Left lobe of liver (tissue), 2 donors: ENCODE results near the gene MAP1B. TPM values are rescaled to one million over a fixed set of nuclear protein-coding genes. Genes with fewer than 3 reads are reported as not detected.
A peak's percentile ranks its signal among the peaks of the same experiment; 100 is the strongest.

Experiments used
- ATAC-seq: fragments of 200-7000 bp; cut with Tn5 transposase; one replicate; pipeline ENCODE4 v1.9.1; 2020; ENCODE audit warnings: mild to moderate bottlenecking, moderate library complexity
- DNase-seq: peaks from one replicate; pipeline ENCODE4 v3.0.0-alpha.2; 2020; ENCODE audit warnings: low spot score
- total RNA-seq: library from RNA; stranded (reverse); gene quantifications from one replicate; pipeline ENCODE4 v1.2.1, GENCODE V29; 2021
- donor health status: DM: no; HTN: no; CAD: no; lungs with moderate emphysema.
- donor health status: DM: no; HTN: yes; CAD: no.

Gene MAP1B
- total RNA-seq, 1 donor from 2014 or later = 3.4 TPM

DNA sequence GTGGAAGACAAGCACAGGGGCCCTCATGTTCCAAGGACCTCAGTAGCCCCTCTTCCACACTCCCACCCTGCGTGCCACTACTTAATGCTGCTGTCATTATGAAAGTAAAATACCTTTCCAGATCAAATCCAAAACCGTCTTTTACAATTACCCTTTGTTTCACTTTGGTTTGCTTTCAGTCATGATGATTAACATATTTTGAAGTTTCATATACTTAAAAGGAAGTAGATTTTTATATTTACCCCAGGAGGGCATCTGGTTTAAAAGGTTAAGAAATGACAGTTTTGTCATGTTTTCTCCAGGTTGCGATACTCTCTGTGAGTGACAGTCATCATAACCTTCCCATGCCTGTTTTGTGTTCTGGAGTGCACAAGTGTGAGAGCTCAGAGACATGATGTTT, 13.5 kb upstream of the MAP1B start:
- no peak for ATAC-seq
- DNase-seq = no peak

DNA sequence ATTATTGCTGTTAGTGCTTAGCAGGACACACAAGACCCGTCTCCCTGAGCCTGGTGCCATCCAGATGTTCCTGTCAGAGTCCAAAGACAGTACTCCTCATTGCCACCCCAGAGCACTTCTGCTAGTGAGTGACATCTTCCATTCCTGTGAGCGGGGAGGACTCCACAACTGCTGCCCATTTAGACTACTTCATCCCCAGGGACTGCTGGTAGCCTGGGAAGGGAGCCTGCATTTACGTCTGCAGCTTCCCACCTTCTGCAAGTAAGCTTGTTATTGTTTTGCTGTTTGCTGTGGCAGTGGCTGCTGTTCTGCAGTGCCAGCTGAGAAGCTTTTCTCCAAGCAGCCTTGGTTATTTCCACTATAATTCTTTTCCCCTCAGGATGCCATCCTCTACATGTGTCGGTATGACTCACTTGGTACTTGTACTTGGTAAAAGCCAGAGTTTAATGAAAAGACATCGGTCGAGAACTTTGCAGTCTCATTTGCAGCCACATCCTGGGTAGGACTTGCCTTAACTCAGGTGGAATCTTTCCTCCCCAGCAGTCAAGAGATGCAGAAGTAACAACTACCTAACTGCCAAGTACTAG, 10.6 kb upstream of the MAP1B start:
- ATAC-seq = no peak
- no peak for DNase-seq

DNA sequence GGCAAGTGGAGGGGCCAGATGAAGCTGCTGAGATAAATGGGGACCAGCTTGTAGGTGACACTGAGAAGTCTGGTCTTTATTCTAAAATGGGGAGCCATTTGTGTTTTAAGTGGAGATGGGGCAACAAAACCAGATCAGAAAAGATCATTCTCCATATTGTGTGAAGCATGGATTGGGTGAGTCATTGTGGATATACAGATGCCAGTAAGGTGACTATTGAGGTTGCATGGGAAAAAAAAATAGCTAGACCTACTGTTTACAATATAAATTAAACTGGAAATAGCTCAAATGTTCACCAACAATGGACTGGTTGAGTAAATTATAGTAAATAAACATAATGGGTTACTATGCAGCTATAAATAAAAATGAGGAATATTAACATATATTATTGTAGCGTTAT, 5.4 kb upstream of the MAP1B start:
- DNase-seq (no peak), ATAC-seq (no peak)

DNA sequence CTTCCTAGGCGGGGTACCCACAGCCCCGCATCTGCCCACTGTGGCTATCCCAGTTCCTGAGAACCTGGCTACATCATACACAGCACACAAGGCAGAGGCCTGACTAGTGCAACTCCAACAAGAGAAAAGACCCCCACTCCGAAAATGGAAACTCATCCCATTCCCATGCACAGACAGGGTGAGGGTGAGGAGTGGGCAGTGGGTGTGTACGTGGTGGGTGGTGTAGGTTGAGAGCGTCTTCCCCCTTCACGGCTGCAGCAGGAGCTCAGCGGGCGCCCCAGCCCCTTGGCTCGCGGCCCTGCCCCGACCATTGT, 501 bp upstream of the MAP1B start:
- ATAC-seq (no peak), DNase-seq (no peak)

DNA sequence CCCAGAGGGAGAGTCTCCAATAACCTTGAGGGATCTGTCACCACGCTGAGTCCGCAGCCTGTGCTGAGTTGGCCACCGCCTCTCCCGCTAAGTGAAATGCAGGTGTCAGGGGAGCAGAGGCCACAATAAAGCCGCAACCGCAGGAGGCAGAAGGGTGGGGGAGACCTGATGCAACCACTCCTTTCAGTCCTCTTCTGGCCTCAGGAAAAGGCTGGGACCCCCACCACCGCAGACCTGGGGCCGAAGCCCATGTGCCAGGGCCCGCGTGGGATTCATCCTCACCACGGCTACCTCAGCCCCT, 576 bp downstream of the MAP1B start:
- DNase-seq (no peak), ATAC-seq (peak; percentile 19)

DNA sequence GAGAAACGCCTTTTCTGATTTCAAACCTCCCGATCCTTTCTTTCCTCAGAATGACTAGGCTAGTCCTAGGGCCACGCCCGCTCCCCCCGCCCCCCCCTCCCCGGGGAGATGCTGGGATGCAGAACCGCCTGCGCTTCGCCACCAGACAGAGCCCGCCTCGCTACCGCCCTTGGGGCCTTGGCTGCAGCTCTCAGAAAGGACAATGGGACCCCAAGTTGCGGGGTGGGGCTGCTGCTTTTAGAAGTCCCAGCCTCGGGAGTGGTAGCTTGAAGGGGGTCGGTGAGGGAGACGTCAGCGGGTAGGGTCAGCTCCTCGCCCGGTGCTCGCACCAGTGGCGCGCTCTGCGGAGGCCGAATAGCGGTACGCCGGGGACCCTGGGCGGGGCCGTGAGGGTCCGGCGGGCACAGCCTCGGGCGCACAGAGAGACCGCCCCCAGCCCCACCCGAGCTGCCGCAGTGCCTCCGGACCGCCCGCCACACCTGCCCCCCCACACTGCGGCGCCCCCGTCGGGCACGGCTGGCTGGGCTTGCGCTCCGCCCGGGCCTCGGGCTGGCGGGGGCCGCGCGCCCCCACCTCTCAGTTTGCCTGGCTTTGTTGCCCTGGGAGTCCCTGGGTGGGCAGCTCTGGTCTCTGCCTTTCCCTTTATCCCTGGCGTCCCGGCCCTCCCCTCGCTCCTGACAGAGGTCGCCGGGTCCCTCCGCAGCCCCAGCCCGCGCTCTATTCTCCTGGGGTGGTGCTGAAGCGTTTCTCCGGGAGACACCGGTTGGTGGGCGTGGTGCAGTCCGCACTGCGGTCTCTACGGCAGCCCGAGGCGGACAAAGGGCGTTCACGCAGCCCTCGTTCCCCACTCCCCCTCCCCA, 1.2 kb downstream of the MAP1B start:
- peak; percentile 56 for ATAC-seq

DNA sequence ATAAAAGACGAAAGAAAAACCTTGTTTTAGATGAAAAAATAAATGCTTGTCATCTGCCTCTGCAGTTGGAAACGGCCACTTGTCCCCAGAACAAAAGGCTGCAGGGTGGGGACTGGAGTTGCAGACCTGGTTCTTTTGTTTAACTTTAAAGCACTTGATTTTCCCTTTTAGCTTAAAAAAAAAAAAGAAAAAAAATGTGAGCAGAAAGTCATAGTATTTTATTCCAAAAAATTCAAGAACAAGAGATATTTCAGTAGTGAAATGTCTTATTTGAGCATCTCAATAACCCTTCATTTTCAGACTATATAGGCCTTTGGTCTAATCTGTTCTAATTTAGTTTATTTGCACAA, 1.8 kb downstream of the MAP1B start:
- ATAC-seq (no peak), DNase-seq (no peak)

More for the DNA sequence above, 1.2 kb downstream of the MAP1B start:
- no peak for DNase-seq

DNA sequence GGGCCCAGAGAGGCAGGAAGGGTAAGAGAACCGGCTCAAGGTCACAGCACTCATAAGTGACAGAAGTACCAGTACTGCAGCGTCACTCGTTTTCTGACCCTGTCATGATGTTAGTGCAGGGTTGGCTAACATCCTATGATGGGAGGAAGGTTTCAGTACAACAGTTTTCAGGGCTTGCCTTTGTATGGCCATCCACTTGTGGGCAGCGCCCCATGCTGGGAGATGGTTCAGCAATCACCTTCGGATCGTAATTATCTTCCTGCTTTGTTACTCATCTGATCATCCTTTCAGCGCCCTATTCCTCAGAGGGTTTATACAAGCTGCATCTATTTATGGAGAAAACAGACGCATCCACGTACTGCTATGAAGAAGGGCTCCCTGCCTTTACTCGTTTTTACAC, 2.4 kb downstream of the MAP1B start:
- DNase-seq (no peak), ATAC-seq (no peak)

DNA sequence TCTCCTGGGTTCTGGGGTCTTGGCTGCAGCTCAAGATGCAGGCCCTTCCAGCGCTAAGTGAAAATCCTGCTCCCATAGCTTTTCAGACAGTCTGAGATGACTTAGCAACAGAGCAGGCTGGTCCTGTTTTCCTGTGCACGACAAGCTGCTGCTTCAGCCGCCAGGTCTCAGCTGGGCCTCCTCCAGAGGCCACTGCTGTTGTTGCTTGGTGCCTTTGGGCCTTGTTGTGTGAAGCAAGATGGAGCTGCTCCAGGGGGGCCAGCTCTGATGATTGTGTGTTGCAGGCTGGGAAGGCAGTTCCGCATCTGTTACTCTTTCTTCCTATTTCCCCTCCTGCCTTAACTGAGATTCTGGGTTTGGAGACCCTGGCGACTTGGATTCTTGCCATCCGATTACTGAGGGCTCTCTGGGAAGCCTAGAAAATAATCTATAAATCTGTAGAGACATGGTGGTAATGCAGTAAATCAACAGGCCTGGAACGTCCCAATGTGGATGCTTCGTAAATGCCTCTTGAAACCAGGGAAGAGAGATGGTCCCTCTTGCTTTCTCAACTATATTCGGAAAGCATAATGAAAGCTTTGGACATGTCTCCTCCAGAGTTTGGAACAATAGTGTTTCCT, 3.2 kb downstream of the MAP1B start:
- DNase-seq = no peak
- no peak for ATAC-seq

DNA sequence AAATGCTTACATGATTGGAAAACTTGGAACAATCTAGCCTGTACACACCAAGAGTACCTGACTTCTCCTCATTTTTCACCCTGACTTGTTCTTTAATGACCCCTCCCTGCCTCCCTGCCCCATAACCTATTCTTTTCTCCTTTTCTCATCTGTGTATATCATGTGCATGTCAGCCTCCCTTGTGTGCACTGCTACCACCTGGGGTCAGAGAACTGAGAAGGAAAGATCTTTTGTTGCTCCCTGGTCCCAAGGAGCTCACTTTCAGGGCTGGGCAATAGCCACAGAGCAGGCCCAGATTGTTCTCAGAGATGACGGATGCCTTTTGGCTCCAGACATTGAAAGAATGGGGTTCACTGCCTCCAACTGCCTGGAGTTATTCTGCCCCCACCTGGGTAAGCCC, 5.1 kb downstream of the MAP1B start:
- DNase-seq (no peak), ATAC-seq (no peak)

DNA sequence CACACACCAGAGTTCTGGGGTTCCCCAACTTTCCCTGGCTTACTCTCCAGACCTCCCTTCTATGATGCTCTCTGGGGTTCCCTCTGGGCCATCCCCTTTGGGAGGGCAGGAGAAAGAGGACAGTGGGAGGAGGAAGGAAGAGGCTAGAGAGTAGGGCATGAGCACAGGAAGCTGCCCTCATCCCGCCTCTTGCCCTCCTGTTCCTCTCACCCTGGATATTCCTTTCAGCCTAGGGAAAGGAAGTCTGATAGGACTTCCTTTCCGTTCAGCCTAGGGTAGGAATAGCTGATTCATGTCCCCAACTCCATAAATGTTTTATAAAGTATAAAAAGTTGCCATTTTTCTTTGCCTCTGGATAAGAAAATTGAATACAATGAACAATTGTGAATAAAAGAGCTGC, 7.4 kb downstream of the MAP1B start:
- no peak for ATAC-seq
- DNase-seq = no peak

DNA sequence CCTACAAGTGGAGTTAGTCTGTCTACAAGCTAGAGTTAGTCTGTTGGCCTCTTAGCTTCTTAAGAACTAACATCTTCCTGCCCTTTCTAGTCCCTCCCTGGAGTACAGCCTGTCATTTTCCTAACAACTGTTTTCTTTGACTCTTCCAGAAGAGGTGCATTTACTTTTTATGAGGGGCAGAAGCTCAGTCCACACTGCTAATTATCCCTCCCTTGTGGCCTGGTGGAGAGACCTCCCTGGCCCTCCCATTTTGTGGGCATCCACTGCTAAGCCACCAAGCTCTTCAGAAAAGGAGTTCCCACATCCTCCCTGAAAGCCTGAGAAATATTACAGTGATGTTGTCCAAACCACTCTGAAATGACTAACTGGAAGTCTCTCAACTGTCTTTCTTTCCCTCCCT, 8.0 kb downstream of the MAP1B start:
- ATAC-seq = no peak
- no peak for DNase-seq

DNA sequence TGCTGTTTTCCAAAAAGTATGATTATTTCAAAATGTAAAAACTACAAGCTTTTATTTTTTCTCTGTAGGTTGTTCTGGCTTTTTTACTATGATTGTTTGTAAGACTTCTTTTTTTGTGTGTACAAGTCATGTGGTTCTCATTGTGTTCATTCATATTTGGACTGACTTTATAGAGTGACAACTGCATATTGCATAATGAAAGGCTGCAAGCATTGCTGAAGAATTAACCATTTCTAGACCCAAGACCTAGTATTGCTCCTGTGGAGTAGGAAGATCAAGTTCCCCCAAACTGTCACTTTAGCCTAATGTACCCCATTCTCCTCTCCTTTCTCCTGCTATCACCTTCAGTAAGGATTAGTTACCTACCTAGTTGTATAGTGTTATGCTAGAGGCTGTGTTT, 10.0 kb downstream of the MAP1B start:
- DNase-seq (no peak), ATAC-seq (no peak)

DNA sequence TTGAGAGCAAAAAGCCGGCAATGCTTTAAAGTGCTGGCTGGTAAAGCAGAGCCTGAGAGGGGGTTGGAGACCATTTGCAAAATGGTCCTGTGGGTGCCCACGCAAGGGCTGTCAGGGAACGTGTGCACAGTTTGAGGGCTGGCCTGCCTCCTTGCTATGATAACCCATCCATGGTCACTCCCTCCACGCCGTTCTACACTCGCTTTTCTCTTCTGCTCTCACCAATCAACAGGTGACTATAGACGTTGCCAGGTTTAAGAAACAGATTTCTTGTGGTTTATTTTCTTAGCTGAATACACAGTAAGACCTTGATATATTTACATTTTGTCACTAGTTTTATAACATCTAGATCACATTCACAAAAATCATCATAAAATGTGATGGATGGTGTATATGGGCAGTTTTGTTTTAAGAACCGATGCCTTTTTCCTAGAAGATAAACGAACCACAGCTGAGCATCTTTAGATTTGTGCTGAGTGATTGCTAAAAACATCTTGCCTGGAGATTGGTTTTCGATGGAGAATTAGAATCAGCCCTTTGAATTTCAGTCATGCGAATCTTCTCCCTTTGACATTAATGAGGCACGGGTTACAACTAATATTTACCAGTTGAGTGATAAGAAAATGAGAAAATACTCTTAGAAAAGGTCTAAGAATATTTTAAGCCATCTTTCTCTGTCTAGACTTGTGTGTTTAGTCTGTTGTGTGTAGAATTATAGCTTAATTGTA, 13.9 kb downstream of the MAP1B start:
- ATAC-seq (no peak), DNase-seq (no peak)

DNA sequence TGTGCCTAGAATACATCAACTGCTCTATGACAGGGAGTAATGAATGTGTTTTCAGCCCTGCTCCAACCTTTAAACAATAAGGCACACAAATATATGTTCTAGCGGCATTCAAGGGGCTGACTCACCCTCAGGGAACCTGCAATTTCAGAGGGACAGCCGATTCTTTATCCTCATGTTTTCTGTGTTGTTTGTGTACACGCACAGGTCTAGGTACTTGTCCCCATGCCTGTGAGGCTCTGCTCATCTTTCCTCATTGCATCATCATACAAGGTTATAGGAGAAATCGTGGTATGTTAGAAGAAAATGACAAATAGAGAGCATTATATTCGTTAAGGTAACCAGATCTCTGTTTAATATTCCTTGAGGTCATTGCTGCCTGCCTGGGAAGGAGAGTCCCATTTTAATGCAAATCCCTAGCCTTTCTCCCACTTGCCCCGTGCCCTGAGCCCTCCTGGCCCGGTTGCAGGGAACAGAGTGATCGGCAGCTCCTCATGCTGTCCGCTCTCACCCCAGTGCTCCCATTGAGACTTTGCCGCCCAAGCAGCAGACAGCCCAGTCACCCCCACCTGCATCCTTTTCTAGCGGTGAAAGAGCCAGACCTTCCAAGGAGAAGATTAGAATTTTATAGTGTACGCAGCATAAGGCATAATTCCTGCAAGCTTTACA, 14.6 kb downstream of the MAP1B start:
- no peak for DNase-seq
- no peak for ATAC-seq

DNA sequence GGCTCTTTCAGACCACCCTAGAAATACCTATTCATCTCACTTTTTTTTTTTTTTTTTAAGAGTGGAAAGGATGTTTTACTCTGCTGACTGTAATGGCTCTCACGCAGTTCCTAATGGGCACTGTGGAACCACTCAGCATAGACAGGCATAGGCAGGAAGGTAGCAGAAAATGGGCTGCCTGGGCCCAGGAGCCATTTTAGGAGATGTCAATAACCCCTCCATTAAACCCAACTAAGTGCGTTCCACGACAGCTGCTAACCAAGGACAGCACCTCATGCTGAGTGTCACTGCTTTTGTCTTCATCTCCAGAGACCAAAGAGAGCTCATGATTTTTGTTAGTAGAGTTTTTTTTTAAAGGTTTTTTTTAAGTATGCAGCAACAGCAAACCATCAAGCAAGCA, 15.3 kb downstream of the MAP1B start:
- DNase-seq (no peak), ATAC-seq (no peak)

DNA sequence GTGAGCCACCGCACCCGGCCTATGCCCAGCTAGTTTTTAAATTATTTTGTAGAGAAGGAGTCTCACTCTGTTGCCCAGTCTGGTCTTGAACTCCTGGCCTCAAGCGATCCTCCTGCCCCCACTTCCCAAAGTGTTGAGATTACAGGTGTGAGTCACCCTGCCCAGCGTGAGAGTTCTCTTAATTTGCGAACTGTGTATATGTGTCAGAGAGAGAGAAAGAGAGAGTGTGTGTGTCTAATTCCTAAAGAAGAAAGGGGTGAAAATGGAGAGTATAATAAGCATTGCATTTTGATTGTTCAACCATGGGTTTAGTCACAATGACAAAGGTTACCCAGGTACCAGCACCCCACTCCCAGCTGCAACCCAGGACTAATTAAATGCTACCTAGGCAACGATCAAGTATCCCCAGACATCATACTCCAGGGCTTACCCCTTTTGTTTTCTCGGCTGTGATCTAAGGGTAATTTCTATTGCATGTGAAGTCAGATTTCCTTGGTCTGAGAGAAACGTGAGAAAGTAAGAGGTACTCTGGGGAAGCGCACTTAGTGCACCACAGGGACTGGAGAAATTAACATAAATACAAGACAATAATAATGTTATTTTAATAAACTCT, 16.6 kb downstream of the MAP1B start:
- DNase-seq (no peak), ATAC-seq (no peak)

DNA sequence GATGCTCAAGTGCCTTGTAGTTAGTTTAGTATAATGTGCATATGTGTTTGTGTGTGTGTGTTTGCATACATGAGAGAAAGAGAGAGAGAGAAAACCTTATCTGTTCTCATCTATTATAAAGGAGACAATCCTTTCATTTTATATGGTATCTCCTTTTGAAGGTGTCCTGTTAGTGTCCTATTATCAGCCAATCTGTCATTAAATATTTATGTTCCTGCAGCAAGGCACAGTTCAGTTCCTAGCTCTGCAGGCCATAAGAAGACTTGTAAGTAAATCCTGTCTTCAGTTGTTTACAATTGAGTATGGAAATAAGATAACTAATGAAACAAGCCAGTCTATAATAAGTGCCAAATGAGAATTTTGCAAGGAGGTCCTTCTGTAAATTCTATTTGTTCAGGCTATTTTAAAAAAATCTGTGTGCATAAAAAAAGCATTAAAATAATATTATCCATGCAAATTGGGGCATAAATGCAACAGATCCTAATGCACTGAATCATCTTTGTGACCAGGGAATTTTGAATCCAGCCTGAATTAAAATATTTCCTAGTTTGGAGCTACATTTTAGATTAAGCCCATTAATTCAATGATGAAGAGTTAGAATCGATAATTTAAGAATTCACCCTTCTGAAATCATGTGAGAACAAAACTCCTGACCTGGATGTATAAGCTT, 18.1 kb downstream of the MAP1B start:
- ATAC-seq (no peak), DNase-seq (no peak)

DNA sequence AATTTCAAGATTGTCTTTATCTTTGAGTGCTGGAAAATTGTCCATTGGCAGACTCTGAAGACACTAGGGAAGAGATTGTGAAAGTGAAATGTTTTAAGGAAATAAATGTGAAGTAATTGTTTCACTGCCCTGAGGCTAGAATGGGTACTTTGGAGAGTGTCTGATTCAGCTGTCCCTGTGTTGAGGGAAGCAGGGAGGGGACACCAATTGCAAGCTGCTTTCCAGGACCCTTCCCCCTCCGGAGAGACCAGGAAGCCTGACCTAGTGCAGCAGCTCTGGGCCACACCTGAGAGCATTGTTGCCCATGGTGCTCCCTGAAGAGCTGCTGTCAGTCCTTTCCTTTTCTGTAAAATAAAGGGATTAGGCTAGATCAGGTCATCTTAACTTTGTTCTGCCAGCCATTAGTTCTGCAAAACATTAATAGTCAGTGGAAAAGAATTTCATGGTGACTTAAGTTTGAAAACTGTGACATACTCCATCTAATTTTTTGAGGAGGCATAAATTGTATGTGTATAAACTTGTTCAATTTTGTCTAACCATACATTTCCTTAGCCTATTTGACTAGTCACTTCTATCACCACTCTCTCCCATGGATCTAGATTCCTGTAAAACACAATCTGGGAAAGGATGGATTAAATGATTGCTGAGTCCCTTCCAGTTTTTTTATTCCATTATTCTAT, 18.8 kb downstream of the MAP1B start:
- no peak for ATAC-seq

DNA sequence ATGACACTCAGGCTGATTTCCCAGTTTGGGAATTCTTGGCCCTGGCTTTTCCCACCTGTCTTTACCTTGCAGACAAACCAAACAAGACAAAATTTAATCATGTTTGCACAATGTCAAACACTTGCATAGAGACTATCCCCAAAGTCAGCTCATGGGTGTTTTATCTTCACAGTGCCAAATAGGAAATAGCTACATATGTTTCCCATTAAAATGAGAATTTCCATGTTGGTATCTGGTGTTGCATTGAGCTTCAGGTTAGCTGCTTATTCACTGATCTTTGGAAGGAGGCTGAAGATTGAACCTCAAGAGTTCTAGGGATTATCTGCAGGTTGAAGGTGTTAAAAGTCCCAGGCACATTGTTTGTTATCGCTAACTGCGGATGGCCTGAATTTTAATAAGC, 19.5 kb downstream of the MAP1B start:
- ATAC-seq (no peak), DNase-seq (no peak)

More for the DNA sequence above, 18.8 kb downstream of the MAP1B start:
- no peak for DNase-seq
